HG03097 (cell line): ENCODE data around the gene SH3TC2.

Experiments
- ATAC-seq: cut with Tn5 transposase; IDR thresholded peaks from one replicate; pipeline ENCODE4 v1.9.1; 2021; ENCODE audit not compliant: unreplicated experiment, low FRiP score

Gene SH3TC2

GRCh38 chr5:148976569-148977381 is 86.1 kb downstream of the SH3TC2 start:
- no peak for ATAC-seq

GRCh38 chr5:148974642-148975327 is 88.1 kb downstream of the SH3TC2 start:
- no peak for ATAC-seq

DNA sequence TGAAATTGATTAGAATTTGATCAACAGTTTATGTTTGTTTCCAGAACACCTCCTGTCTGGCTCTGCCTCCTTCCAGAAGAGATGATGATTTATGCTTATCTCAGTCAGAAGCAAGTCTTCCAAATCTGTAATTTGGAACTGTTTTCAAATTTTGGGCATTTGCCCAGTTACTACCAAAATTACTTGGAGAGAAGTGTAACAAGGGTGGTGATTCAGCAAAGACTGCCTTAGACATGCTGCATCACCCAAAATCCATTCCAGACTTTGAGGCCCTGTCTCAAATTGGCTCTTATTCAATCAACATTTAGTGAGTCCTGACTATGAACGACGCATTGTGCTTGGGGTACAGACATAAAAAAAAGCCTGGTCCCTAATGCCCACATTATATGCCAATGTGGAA is 89.4 kb downstream of the SH3TC2 start:
- no peak for ATAC-seq

- ATAC-seq = no peak
Observed at GRCh38 chr5:148972974-148973374, 89.9 kb downstream of the SH3TC2 start.

DNA sequence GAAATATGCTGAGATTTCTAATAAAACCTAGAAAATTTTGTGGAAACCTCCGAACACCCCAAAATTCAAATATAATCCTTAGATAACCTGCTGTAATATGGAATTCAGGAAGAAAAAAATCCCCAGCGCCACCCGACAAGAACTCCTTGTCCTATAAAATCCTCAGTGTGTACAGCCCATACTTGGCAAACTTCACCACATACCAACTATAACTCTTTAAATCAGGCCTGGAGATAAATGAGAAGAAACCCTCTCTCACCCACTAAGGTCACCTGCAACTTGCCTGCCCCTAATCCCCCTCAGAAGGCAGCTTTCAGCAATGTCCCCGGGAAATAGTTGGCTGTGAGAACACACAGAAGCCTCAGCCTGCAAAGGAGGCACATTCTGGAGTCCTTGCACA is 90.5 kb downstream of the SH3TC2 start:
- ATAC-seq = no peak

DNA sequence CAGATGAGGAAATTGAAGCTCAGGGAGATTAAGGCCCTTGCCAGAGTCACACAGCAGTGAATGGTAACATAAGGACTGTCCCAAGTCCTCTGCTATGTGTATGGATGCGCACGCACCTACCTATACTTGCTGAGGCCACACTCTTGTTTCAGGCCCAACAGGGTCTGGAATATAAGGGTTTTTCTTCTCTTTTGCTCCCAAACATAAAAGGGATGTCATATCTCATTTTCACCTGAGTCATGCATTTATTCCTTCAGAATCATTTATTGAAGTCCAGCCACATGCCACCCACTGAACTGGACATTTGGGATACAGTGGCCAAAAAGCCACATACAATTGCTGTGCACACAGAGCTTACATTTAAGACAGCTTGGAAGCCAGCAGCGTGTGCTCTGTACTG is 92.0 kb downstream of the SH3TC2 start:
- no peak for ATAC-seq

DNA sequence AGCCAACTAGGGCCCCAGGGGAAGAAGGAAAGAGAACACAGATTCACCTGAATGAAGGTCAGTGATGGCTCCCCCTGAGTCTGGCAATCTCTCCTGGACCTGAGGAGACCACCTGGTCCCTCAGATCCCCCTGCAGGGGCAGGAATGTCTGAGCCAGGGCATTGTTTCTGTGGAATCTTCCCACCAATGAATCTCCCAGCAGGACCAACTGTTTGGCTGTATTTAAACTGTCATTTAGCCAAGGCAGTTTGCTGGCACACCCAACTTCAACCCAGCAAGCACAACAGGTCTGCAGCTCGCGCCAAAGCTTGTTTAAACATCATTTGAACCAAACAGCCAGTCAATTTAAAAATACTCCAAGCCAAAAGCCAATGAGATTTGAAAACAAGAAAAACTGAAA is 92.6 kb downstream of the SH3TC2 start:
- no peak for ATAC-seq

DNA sequence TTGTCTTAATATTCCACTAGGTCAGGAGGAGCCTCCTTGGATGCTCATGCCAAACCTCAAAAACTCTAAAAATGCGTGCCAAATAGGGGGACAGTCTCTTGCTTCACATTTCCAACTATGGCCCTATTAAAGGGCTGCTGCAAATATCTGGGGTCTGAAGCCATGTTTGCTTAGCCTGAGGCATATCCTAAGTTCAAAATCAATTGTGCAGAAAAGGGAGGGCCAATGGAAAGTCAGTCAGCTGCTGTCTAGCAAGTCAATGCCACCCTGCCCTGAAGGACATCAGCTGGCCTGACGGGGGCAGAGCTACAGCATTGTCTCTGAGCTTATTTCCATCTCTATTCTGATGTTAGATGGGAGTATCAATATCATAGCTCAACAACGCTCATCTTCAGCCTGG is 93.6 kb downstream of the SH3TC2 start:
- ATAC-seq = no peak

- ATAC-seq = no peak
Observed at GRCh38 chr5:148968311-148968710, 94.6 kb downstream of the SH3TC2 start.

DNA sequence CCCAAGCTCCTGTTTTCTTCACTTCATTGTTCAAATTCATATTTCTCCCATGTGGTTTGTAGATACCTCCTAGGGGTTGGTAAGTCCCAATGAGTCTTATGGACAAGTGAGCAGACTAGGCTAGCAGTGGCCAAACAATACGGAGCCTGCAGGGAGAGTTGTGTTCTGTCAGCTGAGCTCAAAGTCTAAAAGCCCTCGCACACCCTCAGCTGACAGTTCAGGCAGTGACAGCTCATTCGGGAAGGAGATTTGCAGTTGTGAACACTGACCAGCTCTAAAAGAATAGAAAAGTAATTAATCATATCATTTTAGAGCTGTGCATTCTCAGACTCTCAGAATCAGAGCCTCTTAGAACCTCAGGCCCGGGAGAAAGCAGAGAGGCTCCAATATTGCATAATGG is 95.1 kb downstream of the SH3TC2 start:
- ATAC-seq = no peak

DNA sequence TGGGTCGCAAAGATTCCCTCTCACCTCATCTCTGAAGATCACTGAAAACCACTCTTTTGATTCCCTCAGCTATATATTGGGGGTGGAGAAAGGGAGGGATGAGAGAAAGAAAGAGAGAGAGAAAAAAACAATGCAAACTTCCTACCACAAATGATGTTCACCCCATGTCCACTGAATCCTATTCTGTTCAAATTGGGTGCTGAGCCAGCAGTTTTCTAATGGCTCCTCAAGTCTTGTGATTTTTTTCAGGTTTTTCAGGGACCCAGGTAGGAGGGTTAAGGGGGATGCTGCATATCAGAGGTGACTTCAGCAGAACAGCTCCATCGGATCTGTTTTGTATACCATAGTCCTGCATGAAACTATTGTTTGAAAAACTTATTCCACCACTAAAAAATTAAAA is 95.9 kb downstream of the SH3TC2 start:
- ATAC-seq = no peak

DNA sequence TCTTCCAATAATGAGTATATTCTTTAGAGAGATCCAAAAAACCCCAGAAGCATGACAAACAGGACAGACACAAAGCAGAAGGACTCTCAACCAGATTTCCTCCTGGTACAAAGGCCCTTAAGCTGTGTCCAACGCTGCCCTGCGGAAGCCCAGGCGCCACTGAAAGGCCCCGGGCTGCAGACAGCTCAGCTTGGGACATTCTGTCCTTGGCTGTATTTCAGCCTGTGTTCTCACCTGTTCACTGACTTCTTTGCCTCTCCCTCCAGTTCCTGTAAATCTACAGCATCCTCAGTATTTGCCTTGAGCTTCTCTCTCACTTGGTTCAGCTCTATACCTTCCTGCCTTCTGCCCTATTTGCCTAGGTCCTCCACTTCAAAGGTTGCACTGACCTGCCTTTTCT is 96.5 kb downstream of the SH3TC2 start:
- no peak for ATAC-seq

DNA sequence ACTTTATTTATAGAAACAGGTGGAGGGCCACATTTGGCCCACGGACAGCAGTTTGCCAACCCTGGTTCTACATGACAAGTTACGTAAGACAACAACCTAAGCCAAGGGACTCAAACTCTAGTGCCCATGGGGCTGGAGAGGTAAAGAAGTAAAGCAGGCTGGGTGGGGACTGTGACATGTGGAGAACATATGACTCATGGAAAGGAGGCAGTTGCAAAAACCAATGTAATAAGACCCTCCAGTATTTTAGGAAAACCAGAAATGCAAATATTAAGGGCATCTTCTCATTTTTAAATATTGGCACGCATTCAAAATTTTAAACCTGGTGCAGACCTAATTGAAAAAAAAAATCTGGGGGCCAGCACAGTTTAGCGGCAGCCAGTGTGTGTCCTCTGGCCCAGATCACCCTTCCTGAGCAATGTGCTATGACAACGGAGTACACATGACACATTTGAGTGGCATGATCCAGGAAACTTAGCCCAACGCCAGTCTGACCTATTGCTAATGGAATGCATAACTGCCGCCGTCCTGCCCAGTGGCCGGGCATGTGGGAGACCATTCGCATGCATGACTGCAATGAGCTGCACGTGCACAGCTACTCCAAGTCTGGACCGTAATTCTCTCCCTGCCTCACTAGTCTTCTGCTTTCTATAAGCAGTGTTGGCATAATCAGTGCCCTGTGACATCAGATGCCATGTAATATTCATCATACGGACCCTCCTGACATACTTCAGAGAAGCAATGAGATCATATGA is 97.2 kb downstream of the SH3TC2 start:
- no peak for ATAC-seq

DNA sequence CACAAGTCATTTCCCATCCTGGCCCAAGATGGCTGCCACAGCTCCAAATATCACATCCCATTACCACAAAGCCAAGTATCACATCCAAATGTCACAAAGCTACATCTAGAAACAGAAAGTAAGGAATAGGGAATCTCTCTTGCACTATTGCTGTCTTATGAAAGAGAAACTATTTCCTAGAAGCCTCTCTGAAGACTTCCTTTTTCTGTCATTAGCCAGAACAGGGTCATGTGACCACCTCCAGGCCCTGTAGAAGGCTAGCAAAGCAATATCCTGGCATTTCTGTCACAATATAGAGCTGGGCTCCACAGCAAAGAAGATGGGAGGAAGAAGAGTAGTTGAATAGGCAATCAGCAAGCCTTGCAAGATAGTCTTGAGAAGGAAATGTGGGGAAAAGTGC is 99.2 kb downstream of the SH3TC2 start:
- peak; percentile 62 for ATAC-seq

DNA sequence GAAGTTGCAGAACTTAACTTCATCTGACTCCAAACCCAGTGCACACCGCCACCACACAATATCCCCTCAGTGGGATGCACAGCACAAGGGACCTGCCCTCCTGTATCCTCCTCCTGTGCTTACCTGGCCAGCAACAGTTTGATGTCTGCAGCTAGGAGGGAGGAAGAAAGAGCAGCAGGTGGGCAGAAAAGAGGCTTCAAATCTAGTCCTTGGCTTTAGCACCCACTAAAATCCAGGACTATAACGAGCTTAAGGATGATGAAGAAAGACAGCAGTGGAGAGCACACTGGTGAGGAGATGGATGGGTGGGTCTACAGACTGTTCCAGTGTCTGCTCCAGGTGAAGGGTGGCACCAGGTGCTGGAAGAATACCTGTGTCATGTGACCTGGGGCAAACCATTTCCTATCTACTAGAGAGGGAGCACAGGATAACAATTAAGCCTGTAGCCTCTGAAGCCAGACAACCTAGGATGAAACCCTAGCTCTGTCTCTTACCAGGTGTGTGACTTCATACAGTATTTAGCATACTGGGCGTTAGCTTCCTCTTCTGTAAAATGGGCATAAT is 100.0 kb downstream of the SH3TC2 start:
- no peak for ATAC-seq

DNA sequence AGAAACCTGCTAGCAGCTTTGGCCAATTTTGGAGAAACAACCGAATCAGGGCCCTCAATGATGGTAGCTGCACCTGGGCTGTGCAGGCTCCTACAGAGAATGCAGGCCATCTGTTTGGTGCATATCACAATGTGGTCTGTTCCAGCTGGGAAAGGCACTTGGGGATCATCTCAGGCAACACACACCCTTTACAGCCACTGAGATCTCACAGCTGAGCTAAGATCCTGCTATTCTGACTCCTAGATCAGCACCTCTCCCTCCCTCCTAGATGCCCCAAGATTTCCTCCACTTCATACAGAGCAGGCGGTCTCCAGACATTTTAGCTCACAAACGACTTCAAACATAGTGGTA is 100.7 kb downstream of the SH3TC2 start:
- no peak for ATAC-seq

DNA sequence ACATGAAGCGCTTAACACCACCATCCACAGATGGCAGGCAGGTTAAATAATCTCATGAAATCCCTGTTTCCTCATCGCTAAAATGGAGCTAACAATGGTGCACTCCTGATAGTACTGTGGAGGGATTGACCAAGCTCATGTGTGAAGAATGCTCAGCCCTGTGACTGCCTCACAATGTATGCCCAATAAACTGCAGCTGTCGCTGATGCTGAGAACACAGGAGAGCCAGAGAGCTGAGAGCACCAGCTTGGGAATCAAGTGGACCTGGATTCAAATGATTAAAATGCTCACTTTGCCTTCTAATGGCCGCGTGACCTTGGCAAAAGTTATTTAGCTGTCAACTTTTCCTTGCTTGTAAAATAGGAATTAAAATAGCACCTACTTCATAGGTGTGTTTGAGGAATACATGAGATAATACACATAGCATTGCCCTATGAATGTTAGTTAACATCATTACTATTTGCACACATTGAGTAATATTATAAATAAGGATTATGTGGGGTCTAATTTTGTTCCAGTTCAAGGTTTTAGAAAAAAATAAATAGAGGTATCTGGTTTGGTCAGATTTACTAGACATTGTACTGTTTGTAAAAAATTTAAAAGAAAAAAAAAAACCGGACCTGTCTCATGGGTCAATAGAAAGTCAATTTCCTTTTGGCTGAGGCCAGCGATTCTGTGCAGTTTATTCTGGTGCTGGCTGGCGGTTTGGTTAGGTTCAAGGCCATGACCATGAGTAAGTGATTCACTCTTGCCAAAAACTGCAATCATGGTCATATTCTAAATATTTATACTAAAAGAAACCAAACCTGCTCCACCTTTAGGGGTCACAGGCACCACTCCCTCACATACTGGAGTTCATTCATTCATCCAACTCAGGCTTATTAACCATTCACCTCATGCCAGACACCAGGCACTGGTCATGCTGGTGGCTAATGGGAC is 101.3 kb downstream of the SH3TC2 start:
- ATAC-seq = no peak

DNA sequence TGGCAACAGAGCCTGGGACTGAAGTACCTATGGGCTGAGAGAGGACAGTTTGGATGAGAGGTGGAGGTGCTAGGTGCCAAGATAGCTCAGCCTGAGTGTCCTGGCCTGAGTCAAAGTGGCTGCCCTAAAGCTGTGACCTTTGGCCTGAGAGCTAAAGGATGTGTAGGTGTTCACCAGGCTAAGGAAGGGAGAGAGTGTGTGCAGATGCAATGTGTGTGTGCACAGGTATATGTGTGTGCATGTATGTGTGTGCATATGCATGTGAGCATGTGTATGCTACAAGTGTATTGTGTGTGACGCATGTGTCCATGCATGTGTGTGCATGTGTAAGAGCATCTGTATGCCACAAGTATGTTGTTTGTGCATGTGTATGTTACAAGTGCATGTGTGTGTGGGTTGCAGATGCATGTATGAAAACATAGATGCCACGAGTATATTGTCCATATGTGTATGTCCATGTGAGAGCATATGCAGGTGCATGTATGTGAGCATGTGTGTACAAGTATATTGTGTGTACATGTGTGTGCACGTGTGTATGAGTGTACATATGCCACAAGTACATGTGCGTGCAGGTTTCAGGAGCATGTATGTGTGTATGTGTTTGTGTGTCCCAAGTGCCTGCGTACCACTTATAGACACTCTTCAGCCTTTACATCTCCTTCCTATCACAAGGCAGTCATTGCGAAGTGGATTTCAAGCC is 102.6 kb downstream of the SH3TC2 start:
- ATAC-seq = no peak

DNA sequence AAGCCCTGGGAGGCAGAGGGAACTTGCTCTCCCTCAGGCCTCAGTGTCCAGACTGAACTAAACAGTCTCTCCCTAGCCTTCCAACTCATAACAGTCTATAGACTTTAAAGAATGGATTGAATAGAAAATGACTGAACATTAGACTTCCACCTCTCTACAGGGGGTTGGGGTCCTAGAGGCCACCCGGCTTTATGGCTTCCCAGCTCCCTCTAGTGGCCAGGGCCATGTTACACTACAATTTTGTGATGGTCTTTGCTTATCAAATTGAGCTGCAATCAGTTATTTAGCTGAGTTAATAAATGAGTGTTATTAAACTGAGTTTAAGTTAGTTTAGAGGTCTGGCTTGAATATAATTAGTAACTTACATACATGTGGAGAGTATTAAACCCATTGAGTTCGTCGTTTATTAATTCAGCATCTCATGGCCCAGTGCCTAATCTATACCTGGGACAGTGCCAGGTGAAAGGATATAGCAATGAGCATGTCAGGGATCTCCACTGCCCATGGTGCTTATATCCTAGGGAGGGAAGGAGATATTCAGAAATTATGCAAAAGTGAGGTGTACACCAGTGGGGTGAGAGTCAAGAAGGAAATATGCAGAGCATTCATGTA is 105.2 kb downstream of the SH3TC2 start:
- no peak for ATAC-seq
